OCI-LY1 (cell line): Measurements from ENCODE around the gene ELFN2.

Experiments used
- H2AFZ ChIP-seq: fragments of 200-600 bp; sonication (generic), shearing (Covaris generic); 2 replicates; pipeline ENCODE4 v1.6.0; 2014; ENCODE audit warnings: antibody characterized with exemption, mild to moderate bottlenecking, low read length
- H3F3A ChIP-seq: fragments of 200-600 bp; sonication (generic), shearing (Covaris generic); 2 replicates; pipeline ENCODE4 v1.6.0; 2014; ENCODE audit warnings: mild to moderate bottlenecking, antibody characterized with exemption, low read length, moderate library complexity; ENCODE audit not compliant: insufficient read depth
- H3K27ac ChIP-seq: fragments of 200-600 bp; sonication (generic); 2 replicates; pipeline ENCODE4 v1.5.1; 2014; ENCODE audit warnings: low read length, mixed run types, mild to moderate bottlenecking, low read depth; ENCODE audit not compliant: poor library complexity, severe bottlenecking
- H3K27me3 ChIP-seq: fragments of 200-600 bp; sonication (generic); 2 replicates; pipeline ENCODE4 v1.6.0; 2014; ENCODE audit warnings: antibody characterized with exemption, mild to moderate bottlenecking, low read length, moderate library complexity; ENCODE audit not compliant: insufficient read depth
- H3K36me3 ChIP-seq: fragments of 200-600 bp; sonication (generic); 2 replicates; pipeline ENCODE4 v1.6.1; 2014; ENCODE audit warnings: mild to moderate bottlenecking, antibody characterized with exemption, low read length, moderate library complexity, mixed read lengths; ENCODE audit not compliant: insufficient read depth
- H3K4me1 ChIP-seq: fragments of 200-600 bp; sonication (generic); 2 replicates; pipeline ENCODE4 v1.5.1; 2014; ENCODE audit warnings: mild to moderate bottlenecking, low read length, moderate library complexity; ENCODE audit not compliant: insufficient read depth, severe bottlenecking
- H3K4me2 ChIP-seq: fragments of 200-600 bp; sonication (generic), shearing (Covaris generic); 2 replicates; pipeline ENCODE4 v1.6.1; 2014; ENCODE audit warnings: low read length
- H3K4me3 ChIP-seq: fragments of 200-600 bp; sonication (generic); 2 replicates; pipeline ENCODE4 v1.5.1; 2014; ENCODE audit warnings: low read length, low read depth, mild to moderate bottlenecking, mixed read lengths; ENCODE audit not compliant: poor library complexity, severe bottlenecking
- H3K79me2 ChIP-seq: fragments of 200-600 bp; shearing (Covaris generic); 2 replicates; pipeline ENCODE4 v1.6.1; 2016; ENCODE audit warnings: mixed run types, low read length, mixed read lengths; ENCODE audit not compliant: insufficient read depth
- H3K9ac ChIP-seq: fragments of 200-600 bp; sonication (generic), shearing (Covaris generic); 2 replicates; pipeline ENCODE4 v1.6.1; 2014; ENCODE audit warnings: mild to moderate bottlenecking, low read length, mixed read lengths
- H3K9me2 ChIP-seq: fragments of 200-600 bp; sonication (generic), shearing (Covaris generic); 2 replicates; pipeline ENCODE4 v1.6.1; 2014; ENCODE audit warnings: low read depth, mild to moderate bottlenecking, low read length, mixed read lengths
- H3K9me3 ChIP-seq: fragments of 200-600 bp; shearing (Covaris generic); 2 replicates; pipeline ENCODE4 v1.6.1; 2014; ENCODE audit warnings: low read length, mixed read lengths
- H4K20me1 ChIP-seq: fragments of 200-600 bp; sonication (generic), shearing (Covaris generic); 2 replicates; pipeline ENCODE4 v1.6.0; 2016; ENCODE audit warnings: mild to moderate bottlenecking, low read length; ENCODE audit not compliant: insufficient read depth
- CTCF ChIP-seq: fragments of 200-600 bp; sonication (generic), shearing (Covaris generic); IDR thresholded peaks from 2 replicates; pipeline ENCODE4 v1.5.1; 2017; ENCODE audit warnings: mild to moderate bottlenecking, antibody characterized with exemption, low read length, moderate library complexity, mixed read lengths
- EZH2 ChIP-seq: fragments of 200-600 bp; sonication (generic), shearing (Covaris generic); IDR thresholded peaks from 2 replicates; pipeline ENCODE4 v1.8.0; 2017; ENCODE audit warnings: borderline replicate concordance, mixed run types, mild to moderate bottlenecking, antibody characterized with exemption, low read length, moderate library complexity, mixed read lengths

ELFN2 gene

GRCh38 chr22:37412495-37413250, 14.6 kb downstream of the ELFN2 start:
- Histone ChIP-seq H3K79me2 (no peaks in the 10 kb centered on the region), H3K9me2 (no peaks in the 10 kb centered on the region), H4K20me1 (no peaks in the 10 kb centered on the region), H3F3A (no peaks in the 10 kb centered on the region), H2AFZ (no peak overlapping the region), H3K9ac (no peak overlapping the region), H3K4me3 (no peak overlapping the region), H3K36me3 (no peaks in the 10 kb centered on the region), H3K4me2 (no peak overlapping the region), H3K9me3 (no peaks in the 10 kb centered on the region), H3K4me1 (no peaks in the 10 kb centered on the region), H3K27ac (no peak overlapping the region), H3K27me3 (peaks cover 10% of the 10 kb centered on the region; the same call in 1 of the 2 replicates)
- TF ChIP-seq EZH2 (no peak), CTCF (no peak)

GRCh38 chr22:37411655-37412054, 15.6 kb downstream of the ELFN2 start:
- no peak overlapping the region for H3K27ac ChIP-seq
- no peak overlapping the region for H3K9ac ChIP-seq
- no peaks in the 10 kb centered on the region for H3K36me3 ChIP-seq
- TF ChIP-seq EZH2 (no peak), CTCF (no peak)
- H4K20me1 ChIP-seq: no peaks in the 10 kb centered on the region
- no peaks in the 10 kb centered on the region for H3K9me2 ChIP-seq
- no peaks in the 10 kb centered on the region for H3K9me3 ChIP-seq
- H3K79me2 ChIP-seq: no peaks in the 10 kb centered on the region
- H3F3A ChIP-seq: no peaks in the 10 kb centered on the region
- H2AFZ ChIP-seq: no peak overlapping the region
- no peaks in the 10 kb centered on the region for H3K4me1 ChIP-seq
- H3K27me3 ChIP-seq: peaks cover 6% of the 10 kb centered on the region; the same call in 1 of the 2 replicates
- H3K4me2 ChIP-seq: no peak overlapping the region
- no peak overlapping the region for H3K4me3 ChIP-seq

GRCh38 chr22:37410174-37411055, 16.9 kb downstream of the ELFN2 start:
- Histone ChIP-seq H2AFZ (no peak overlapping the region), H4K20me1 (no peaks in the 10 kb centered on the region), H3K36me3 (no peaks in the 10 kb centered on the region), H3F3A (no peaks in the 10 kb centered on the region), H3K9ac (no peak overlapping the region), H3K27ac (no peak overlapping the region), H3K79me2 (no peaks in the 10 kb centered on the region), H3K4me1 (no peaks in the 10 kb centered on the region), H3K4me2 (no peak overlapping the region), H3K9me2 (no peaks in the 10 kb centered on the region), H3K4me3 (no peak overlapping the region), H3K27me3 (peaks cover 6% of the 10 kb centered on the region; the same call in 1 of the 2 replicates), H3K9me3 (no peaks in the 10 kb centered on the region)
- TF ChIP-seq CTCF (no peak), EZH2 (no peak)
